Osteocyte (in vitro differentiated cells): Measurements from ENCODE around the gene A1BG. TPM values are rescaled to one million over a fixed set of nuclear protein-coding genes. Genes with fewer than 3 reads are reported as not detected.
A peak's percentile ranks its signal among the peaks of the same experiment; 100 is the strongest.

Source experiments
- DNase-seq: peaks from one replicate; pipeline ENCODE4 v3.0.0; 2021; ENCODE audit warnings: mixed read lengths; ENCODE audit not compliant: unreplicated experiment; ENCODE audit errors: extremely low spot score
- H3K27ac Mint-ChIP-seq: one replicate; pipeline ENCODE4 v1.8.0; 2021; ENCODE audit warnings: mild to moderate bottlenecking, mixed read lengths; ENCODE audit not compliant: unreplicated experiment
- H3K27me3 Mint-ChIP-seq: one replicate; pipeline ENCODE4 v1.8.0; 2021; ENCODE audit warnings: mixed read lengths; ENCODE audit not compliant: unreplicated experiment
- H3K36me3 Mint-ChIP-seq: one replicate; pipeline ENCODE4 v1.8.0; 2021; ENCODE audit warnings: mixed read lengths; ENCODE audit not compliant: unreplicated experiment
- H3K4me1 Mint-ChIP-seq: one replicate; pipeline ENCODE4 v1.8.0; 2021; ENCODE audit warnings: mixed read lengths; ENCODE audit not compliant: unreplicated experiment
- H3K4me3 Mint-ChIP-seq: one replicate; pipeline ENCODE4 v1.8.0; 2021; ENCODE audit warnings: mild to moderate bottlenecking, moderate library complexity, mixed read lengths; ENCODE audit not compliant: unreplicated experiment
- H3K9me3 Mint-ChIP-seq: one replicate; pipeline ENCODE4 v1.8.0; 2021; ENCODE audit warnings: mixed read lengths; ENCODE audit not compliant: unreplicated experiment
- CTCF ChIP-seq: fragments of 200-600 bp; sonication (generic); IDR thresholded peaks from 2 replicates; pipeline ENCODE4 v1.5.0; 2021; ENCODE audit warnings: antibody characterized with exemption, mild to moderate bottlenecking, moderate library complexity
- total RNA-seq: library from RNA; stranded (reverse); gene quantifications from 2 replicates; pipeline ENCODE4 v1.2.1, GENCODE V29; 2021

The A1BG gene
- total RNA-seq, 1 donor from 2014 or later: 39.8 TPM

GRCh38 chr19:58388175-58388526 is 34.9 kb upstream of the A1BG start:
- peak overlapping the region; percentile 91 for H3K4me3 Mint-ChIP-seq
- peaks cover 34% of the 10 kb centered on the region for H3K4me1 Mint-ChIP-seq
- peaks cover 24% of the 10 kb centered on the region for H3K36me3 Mint-ChIP-seq
- peak overlapping the region; percentile 99 for H3K27ac Mint-ChIP-seq
- H3K27me3 Mint-ChIP-seq: no peaks in the 10 kb centered on the region
- H3K9me3 Mint-ChIP-seq: no peaks in the 10 kb centered on the region
- no peak for TF ChIP-seq CTCF
- no peak for DNase-seq

- H3K27ac Mint-ChIP-seq: peak overlapping the region; percentile 99
- H3K4me1 Mint-ChIP-seq: peaks cover 34% of the 10 kb centered on the region
- DNase-seq: no peak
- peak overlapping the region; percentile 91 for H3K4me3 Mint-ChIP-seq
- no peaks in the 10 kb centered on the region for H3K27me3 Mint-ChIP-seq
- H3K9me3 Mint-ChIP-seq: no peaks in the 10 kb centered on the region
- TF ChIP-seq CTCF: no peak
- peaks cover 19% of the 10 kb centered on the region for H3K36me3 Mint-ChIP-seq
These were observed 34.3 kb upstream of the A1BG start for GRCh38 chr19:58387338-58388174.

- H3K27me3 Mint-ChIP-seq: no peaks in the 10 kb centered on the region
- peaks cover 38% of the 10 kb centered on the region for H3K4me1 Mint-ChIP-seq
- H3K4me3 Mint-ChIP-seq: peak within 1 kb of the TSS; percentile 91
- H3K36me3 Mint-ChIP-seq: peaks cover 18% of the 10 kb centered on the region
- DNase-seq: peak; percentile 98
- peak within 1 kb of the TSS; percentile 99 for H3K27ac Mint-ChIP-seq
- no peak for TF ChIP-seq CTCF
- no peaks in the 10 kb centered on the region for H3K9me3 Mint-ChIP-seq
These were observed 33.5 kb upstream of the A1BG start, which contains the start of gene RPS5 for GRCh38 chr19:58386576-58387337. RPS5 (plus strand) TSS chr19:58387269; CDS start chr19:58388138, 869 bp downstream.

GRCh38 chr19:58385891-58386575 is 32.7 kb upstream of the A1BG start:
- TF ChIP-seq CTCF: no peak
- no peak for DNase-seq
- peaks cover 42% of the 10 kb centered on the region for H3K4me1 Mint-ChIP-seq

More at GRCh38 chr19:58385891-58386575, 32.7 kb upstream of the A1BG start:
- H3K27me3 Mint-ChIP-seq: no peaks in the 10 kb centered on the region
- H3K9me3 Mint-ChIP-seq: no peaks in the 10 kb centered on the region
- H3K36me3 Mint-ChIP-seq: peaks cover 18% of the 10 kb centered on the region
- peak overlapping the region; percentile 99 for H3K27ac Mint-ChIP-seq
- H3K4me3 Mint-ChIP-seq: peak overlapping the region; percentile 91
